ENCODE results near the gene ARHGDIG. TPM values are rescaled to one million over a fixed set of nuclear protein-coding genes. Genes with fewer than 3 reads are reported as not detected.

The ARHGDIG gene
- total and polyA plus RNA-seq, 9 of the 15 experiments (the other 6 are each of a cell fraction or from before 2014, with no cell fraction given) = 0.36 to 2.5 (median 0.64) TPM; not detected in 2

DNA sequence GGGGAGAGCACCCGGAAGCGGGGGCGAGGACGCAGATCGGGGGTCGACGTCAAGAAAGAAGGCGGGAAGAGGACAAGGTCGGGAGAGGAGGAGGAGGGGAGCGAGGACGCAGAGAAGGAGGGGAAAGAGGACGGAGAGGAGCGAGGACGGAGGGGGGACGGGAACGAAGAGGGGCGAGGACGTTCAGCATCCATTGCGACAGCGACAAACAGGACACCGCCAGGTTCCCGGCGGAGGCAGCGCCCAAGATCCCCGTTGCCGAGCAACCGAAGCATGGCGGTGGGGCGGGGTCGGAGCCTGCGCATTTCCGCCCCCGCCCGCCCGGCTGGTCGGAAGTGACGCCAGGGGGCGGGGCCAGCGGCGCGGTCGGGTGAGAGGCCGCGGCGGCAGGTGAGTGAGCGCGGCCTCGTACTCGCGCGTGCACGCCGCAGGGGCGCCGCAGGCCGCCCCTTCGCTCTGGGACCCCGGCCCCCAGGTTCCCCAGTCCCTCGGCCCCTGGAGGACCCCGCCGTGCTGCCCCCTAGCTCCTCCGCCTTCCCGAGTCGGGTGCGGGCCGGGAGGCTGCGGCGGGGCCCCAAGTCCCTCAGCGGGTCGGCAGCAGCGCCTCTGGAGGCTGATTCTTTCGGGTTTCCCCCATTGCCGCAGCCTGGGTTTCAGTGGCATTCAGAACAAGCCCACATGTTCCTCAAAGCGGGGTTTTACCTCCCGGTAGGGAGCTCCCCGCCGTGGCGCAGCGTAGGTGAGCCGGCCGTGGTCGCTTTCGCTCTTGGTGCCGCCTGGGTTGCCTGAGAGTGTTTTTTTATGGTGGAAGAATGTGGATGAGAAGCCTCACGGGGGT, 45.7 kb upstream of the ARHGDIG start, which contains the start of gene FAM234A (continued):
- TF ChIP-seq, protein P1, sequence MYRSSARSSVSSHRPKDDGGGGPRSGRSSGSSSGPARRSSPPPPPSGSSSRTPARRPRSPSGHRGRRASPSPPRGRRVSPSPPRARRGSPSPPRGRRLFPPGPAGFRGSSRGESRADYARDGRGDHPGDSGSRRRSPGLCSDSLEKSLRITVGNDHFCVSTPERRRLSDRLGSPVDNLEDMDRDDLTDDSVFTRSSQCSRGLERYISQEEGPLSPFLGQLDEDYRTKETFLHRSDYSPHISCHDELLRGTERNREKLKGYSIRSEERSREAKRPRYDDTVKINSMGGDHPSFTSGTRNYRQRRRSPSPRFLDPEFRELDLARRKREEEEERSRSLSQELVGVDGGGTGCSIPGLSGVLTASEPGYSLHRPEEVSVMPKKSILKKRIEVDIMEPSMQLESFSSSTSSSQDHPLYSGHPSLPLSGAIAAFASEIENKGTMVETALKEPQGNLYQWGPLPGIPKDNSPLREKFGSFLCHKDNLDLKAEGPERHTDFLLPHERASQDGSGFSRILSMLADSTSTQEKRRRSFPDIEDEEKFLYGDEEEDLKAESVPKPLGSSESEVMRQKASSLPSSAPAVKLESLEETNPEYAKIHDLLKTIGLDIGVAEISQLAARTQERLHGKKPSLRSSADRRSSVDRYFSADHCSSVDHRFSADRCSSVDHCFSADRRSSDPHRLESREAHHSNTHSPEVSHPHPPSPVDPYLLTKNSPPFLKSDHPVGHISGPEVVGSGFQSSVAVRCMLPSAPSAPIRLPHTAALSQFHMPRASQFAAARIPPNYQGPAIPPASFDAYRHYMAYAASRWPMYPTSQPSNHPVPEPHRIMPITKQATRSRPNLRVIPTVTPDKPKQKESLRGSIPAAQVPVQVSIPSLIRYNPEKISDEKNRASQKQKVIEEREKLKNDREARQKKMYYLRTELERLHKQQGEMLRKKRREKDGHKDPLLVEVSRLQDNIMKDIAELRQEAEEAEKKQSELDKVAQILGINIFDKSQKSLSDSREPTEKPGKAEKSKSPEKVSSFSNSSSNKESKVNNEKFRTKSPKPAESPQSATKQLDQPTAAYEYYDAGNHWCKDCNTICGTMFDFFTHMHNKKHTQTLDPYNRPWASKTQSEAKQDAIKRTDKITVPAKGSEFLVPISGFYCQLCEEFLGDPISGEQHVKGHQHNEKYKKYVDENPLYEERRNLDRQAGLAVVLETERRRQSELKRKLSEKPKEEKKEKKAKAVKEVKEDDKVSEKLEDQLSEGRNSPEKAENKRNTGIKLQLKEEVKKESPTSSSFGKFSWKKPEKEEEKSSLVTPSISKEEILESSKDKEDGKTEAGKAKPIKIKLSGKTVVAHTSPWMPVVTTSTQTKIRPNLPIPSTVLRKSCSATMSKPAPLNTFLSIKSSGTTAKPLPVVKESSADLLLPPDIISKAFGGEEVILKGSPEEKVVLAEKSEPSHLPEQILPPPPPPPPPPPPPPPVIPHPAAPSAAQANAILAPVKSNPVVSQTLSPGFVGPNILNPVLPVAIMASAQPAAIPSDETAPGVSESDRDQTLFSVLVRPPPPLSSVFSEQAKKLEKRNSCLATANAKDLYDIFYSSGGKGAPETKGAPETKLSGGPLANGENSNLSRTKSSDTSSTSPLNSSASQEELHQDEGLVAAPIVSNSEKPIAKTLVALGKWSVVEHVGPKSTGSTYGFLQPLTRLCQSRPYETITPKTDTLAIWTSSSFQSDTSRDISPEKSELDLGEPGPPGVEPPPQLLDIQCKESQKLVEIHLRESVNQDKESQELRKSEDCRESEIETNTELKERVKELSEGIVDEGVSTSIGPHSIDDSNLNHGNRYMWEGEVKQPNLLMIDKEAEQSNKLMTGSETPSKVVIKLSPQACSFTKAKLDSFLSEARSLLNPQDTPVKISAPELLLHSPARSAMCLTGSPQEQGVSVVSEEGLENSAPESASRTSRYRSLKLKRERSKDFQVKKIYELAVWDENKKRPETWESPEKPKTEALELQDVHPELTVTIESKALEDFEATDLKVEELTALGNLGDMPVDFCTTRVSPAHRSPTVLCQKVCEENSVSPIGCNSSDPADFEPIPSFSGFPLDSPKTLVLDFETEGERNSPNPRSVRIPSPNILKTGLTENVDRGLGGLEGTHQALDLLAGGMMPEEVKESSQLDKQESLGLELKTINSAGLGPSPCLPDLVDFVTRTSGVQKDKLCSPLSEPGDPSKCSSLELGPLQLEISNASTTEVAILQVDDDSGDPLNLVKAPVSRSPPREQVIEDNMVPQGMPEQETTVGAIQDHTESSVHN (IDR thresholded peaks at IDR 0.05; ENCODE audit: borderline replicate concordance in 1 of 2, low read depth in 1 of 2) = no peak
- TF ChIP-seq, protein P2, sequence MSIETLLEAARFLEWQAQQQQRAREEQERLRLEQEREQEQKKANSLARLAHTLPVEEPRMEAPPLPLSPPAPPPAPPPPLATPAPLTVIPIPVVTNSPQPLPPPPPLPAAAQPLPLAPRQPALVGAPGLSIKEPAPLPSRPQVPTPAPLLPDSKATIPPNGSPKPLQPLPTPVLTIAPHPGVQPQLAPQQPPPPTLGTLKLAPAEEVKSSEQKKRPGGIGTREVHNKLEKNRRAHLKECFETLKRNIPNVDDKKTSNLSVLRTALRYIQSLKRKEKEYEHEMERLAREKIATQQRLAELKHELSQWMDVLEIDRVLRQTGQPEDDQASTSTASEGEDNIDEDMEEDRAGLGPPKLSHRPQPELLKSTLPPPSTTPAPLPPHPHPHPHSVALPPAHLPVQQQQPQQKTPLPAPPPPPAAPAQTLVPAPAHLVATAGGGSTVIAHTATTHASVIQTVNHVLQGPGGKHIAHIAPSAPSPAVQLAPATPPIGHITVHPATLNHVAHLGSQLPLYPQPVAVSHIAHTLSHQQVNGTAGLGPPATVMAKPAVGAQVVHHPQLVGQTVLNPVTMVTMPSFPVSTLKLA (conservative IDR thresholded peaks at IDR 0.05) = peak; percentile 72 to 89
- no peak for TF ChIP-seq MCM7 (IDR thresholded peaks at IDR 0.05)
- TF ChIP-seq HDAC1 (IDR thresholded peaks at IDR 0.05) = peak; percentile 39 to 97; a peak in 3 of 4 replicates
- TF ChIP-seq ZNF780A (CRISPR knock-in tag; IDR thresholded peaks at IDR 0.05) = no peak
- peak; percentile 69; the same call in 1 of the 2 replicates for TF ChIP-seq POLR2AphosphoS5 (IDR thresholded peaks at IDR 0.05; ENCODE audit: control insufficient read depth, insufficient read depth, low read depth, low read length)
- TF ChIP-seq SMAD1 (IDR thresholded peaks at IDR 0.05; ENCODE audit: low read depth, low read length, partially characterized antibody) = no peak
- peak; percentile 18 to 44; a peak in 2 of 4 replicates for TF ChIP-seq TRIM24 (IDR thresholded peaks at IDR 0.05)
- no peak for TF ChIP-seq ZBTB8A (IDR thresholded peaks at IDR 0.05; ENCODE audit: partially characterized antibody)
- no peak for TF ChIP-seq SIRT6 (IDR thresholded peaks at IDR 0.05; ENCODE audit: low read depth, low read length)
- TF ChIP-seq, protein P3, sequence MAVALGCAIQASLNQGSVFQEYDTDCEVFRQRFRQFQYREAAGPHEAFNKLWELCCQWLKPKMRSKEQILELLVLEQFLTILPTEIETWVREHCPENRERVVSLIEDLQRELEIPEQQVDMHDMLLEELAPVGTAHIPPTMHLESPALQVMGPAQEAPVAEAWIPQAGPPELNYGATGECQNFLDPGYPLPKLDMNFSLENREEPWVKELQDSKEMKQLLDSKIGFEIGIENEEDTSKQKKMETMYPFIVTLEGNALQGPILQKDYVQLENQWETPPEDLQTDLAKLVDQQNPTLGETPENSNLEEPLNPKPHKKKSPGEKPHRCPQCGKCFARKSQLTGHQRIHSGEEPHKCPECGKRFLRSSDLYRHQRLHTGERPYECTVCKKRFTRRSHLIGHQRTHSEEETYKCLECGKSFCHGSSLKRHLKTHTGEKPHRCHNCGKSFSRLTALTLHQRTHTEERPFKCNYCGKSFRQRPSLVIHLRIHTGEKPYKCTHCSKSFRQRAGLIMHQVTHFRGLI (CRISPR knock-in tag; IDR thresholded peaks at IDR 0.05) = no peak
